GM12878 (cell line): ENCODE measurements around the gene ZDHHC7. TPM values are rescaled to one million over a fixed set of nuclear protein-coding genes. Genes with fewer than 3 reads are reported as not detected.

Experiments used
- ATAC-seq: fragments of 200-7000 bp; cut with Tn5 transposase; 3 replicates; pipeline ENCODE4 v1.9.1; 2020; ENCODE audit warnings: mild to moderate bottlenecking, moderate library complexity
- BruUV-seq: library from RNA; stranded (reverse); fragments of 400-500 nt; replicated peaks from 2 replicates; lab custom pipeline; 2021; lab: Mats Ljungman, UMichigan
- CTCF ChIA-PET: fragments of 300-600 bp; sonication (Branson Sonifier 250); formaldehyde crosslinking; extraction: SDS; loops from one replicate; lab custom pipeline; 2021; ENCODE audit warnings: inconsistent platforms; lab: Yijun Ruan, JAX
- POLR2A ChIA-PET: fragments of 350-600 bp; formaldehyde crosslinking; extraction: SDS; loops from one replicate; lab custom pipeline; 2021; ENCODE audit warnings: inconsistent platforms; lab: Charles Lee
- RAD21 ChIA-PET: fragments of 300-600 bp; sonication (Branson Sonifier 250); formaldehyde crosslinking; loops from one replicate; lab custom pipeline; 2023; ENCODE audit warnings: antibody characterized with exemption; ENCODE audit not compliant: unreplicated experiment; lab: Charles Lee
- SMC1A ChIA-PET: fragments of 300-600 bp; sonication (Branson Sonifier 250); formaldehyde crosslinking; loops from one replicate; lab custom pipeline; 2023; ENCODE audit not compliant: unreplicated experiment, uncharacterized antibody; lab: Charles Lee
- DNase-seq: peaks from one replicate; pipeline ENCODE4 v3.0.0-alpha.2; 2011; ENCODE audit warnings: low read depth, low spot score
- FAIRE-seq: peaks from 3 replicates; lab custom pipeline; 2011; peaks lifted over from hg19 to GRCh38; lab: Jason Lieb, UNC
- H2AFZ ChIP-seq: 2 replicates; pipeline ENCODE4 v1.6.0; 2011; ENCODE audit warnings: low read depth, low read length, control low read depth; ENCODE audit not compliant: control insufficient read depth
- H3K27ac ChIP-seq: 2 replicates; pipeline ENCODE4 v1.5.1; 2011; ENCODE audit warnings: control low read depth; ENCODE audit not compliant: control insufficient read depth, insufficient read depth
- H3K27me3 ChIP-seq, 2 experiments: replicated peaks in 1 of 2; 2 replicates each; pipeline versions ENCODE4 v1.6.0 to v1.6.1; 2011; ENCODE audit warnings: low read length in 1 of 2; ENCODE audit not compliant: control insufficient read depth in 2 of 2, insufficient read depth in 2 of 2
- H3K36me3 ChIP-seq, 2 experiments: 2 replicates each; pipeline ENCODE4 v1.5.1; 2011; ENCODE audit warnings: low read length in 1 of 2; ENCODE audit not compliant: control insufficient read depth in 2 of 2, insufficient read depth in 2 of 2
- H3K4me1 ChIP-seq: 2 replicates; pipeline ENCODE4 v1.6.1; 2011; ENCODE audit warnings: mild to moderate bottlenecking, low read length, moderate library complexity, mixed read lengths; ENCODE audit not compliant: control insufficient read depth, insufficient read depth
- H3K4me2 ChIP-seq: 2 replicates; pipeline ENCODE4 v1.6.0; 2011; ENCODE audit warnings: control low read depth; ENCODE audit not compliant: control insufficient read depth, insufficient read depth
- H3K4me3 ChIP-seq: fragments of 200-600 bp; sonication (generic); 2 replicates; pipeline ENCODE4 v1.5.1; 2016
- H3K79me2 ChIP-seq: 2 replicates; pipeline ENCODE4 v1.6.0; 2011; ENCODE audit warnings: low read length; ENCODE audit not compliant: control insufficient read depth, insufficient read depth
- H3K9ac ChIP-seq: 2 replicates; pipeline ENCODE4 v1.8.0; 2011; ENCODE audit warnings: low read length, control low read depth, mixed read lengths; ENCODE audit not compliant: control insufficient read depth, insufficient read depth
- H3K9me3 ChIP-seq: replicated peaks from 3 replicates; pipeline ENCODE4 v1.5.1; 2011; ENCODE audit warnings: mild to moderate bottlenecking, low read length; ENCODE audit not compliant: control insufficient read depth, insufficient read depth
- H4K20me1 ChIP-seq: 2 replicates; pipeline ENCODE4 v1.6.0; 2011; ENCODE audit not compliant: control insufficient read depth, insufficient read depth
- CEBPB ChIP-seq, 2 experiments: fragments of 150-350 bp in 1 of 2; IDR thresholded peaks; 2 replicates each; pipeline ENCODE4 v1.6.1; 2012 to 2014; ENCODE audit warnings: low read depth in 2 of 2, low read length in 2 of 2, borderline replicate concordance in 1 of 2, inconsistent platforms in 1 of 2
- CHD1 ChIP-seq: IDR thresholded peaks from 2 replicates; pipeline ENCODE4 v1.6.1; 2012; ENCODE audit warnings: low read depth, low read length, improper control_type of control experiment
- FOXK2 ChIP-seq: fragments of 450-650 bp; IDR thresholded peaks from 2 replicates; pipeline ENCODE4 v1.6.1; 2017; ENCODE audit warnings: mild to moderate bottlenecking, moderate library complexity
- PAX5 ChIP-seq: IDR thresholded peaks from 2 replicates; pipeline ENCODE4 v1.6.1; 2011; ENCODE audit warnings: low read depth, low read length, borderline replicate concordance
- PKNOX1 ChIP-seq: fragments of 450-650 bp; IDR thresholded peaks from 2 replicates; pipeline ENCODE4 v1.6.1; 2016; ENCODE audit warnings: mild to moderate bottlenecking
- RBBP5 ChIP-seq: fragments of 200-600 bp; sonication (generic); conservative IDR thresholded peaks from 2 replicates; pipeline ENCODE4 v1.6.1; 2016
- SMAD5 ChIP-seq: IDR thresholded peaks from 2 replicates; pipeline ENCODE4 v1.6.1; 2016; ENCODE audit warnings: antibody characterized with exemption, low read depth
- SMARCA5 ChIP-seq: fragments of 450-650 bp; IDR thresholded peaks from 2 replicates; pipeline ENCODE4 v1.6.1; 2017; ENCODE audit warnings: mild to moderate bottlenecking
- WGBS: methylation state at CpG from one replicate; pipeline ENCODE4 v1.1.6; 2016; ENCODE audit warnings: low lambda C conversion rate; ENCODE audit not compliant: insufficient replicate concordance, insufficient coverage; ENCODE audit errors: missing lambda C conversion rate; 5-methylcytosine and 5-hydroxymethylcytosine counted together
- in situ Hi-C: fragments of 300-500 bp; cut with MboI; formaldehyde crosslinking; loops from 9 replicates; pipeline ENCODE4 v1.14.3; 2018; ENCODE audit warnings: mixed read lengths
- intact Hi-C: fragments of 100-400 bp; cut with micrococcal nuclease; formaldehyde crosslinking; loops from one replicate; pipeline ENCODE4 v1.14.2; 2022; ENCODE audit not compliant: unreplicated experiment
- polyA plus RNA-seq, 11 experiments: library from polyadenylated mRNA; depleted of rRNA in 4 of 11; unstranded in 6 of 11; stranded (reverse) in 5 of 11; fragments of >200 nt; fragmentation: Nextera tagmentation in 4 of 11; fragmentation: Illumina TruSeq in 1 of 11; extraction: Ambion mirVana in 4 of 11; extraction: Trizol in 1 of 11; gene quantifications; 1 replicate in 1 of 11; 2 replicates in 10 of 11; pipeline versions ENCODE4 v1.2.1 to v1.2.3, GENCODE V29; 2011 to 2016; ENCODE audit warnings: inconsistent platforms in 2 of 11, missing spikeins in 2 of 11, low read depth in 1 of 11
- total RNA-seq, 4 experiments: library from RNA; depleted of rRNA in 3 of 4; stranded (reverse); fragments of >200 nt in 3 of 4; fragmentation: Illumina TruSeq in 1 of 4; extraction: Trizol in 1 of 4; gene quantifications; 2 replicates each; pipeline versions ENCODE4 v1.2.1 to v1.2.3, GENCODE V29; 2013 to 2021

ZDHHC7 gene
- total and polyA plus RNA-seq, 10 of the 15 experiments (the other 5 are each of a cell fraction or from before 2014, with no cell fraction given) = 0.87 to 26.0 (median 20.0) TPM

GRCh38 chr16:84973776-84974523 lies 37.4 kb downstream of the ZDHHC7 start:
- in situ Hi-C loops = loop anchor here (5.0 to 25.0 kb wide), 3 partner anchors 222 to 462 kb away; partner anchors contain the start of genes KLHL36 and MEAK7
- ChIA-PET RAD21 (no interaction called here), POLR2A (no interaction called here), SMC1A (interaction anchor here (1.2 to 6.2 kb wide), 3 partner anchors 22 to 351 kb away, joined by 3 to 142 read pairs (median 3); no protein-coding TSS in a partner anchor), CTCF (interaction anchor here (1.2 to 7.4 kb wide), 3 partner anchors 21 to 236 kb away, joined by 3 to 157 read pairs (median 95); no protein-coding TSS in a partner anchor)
- FAIRE-seq (no peak), ATAC-seq (no peak), DNase-seq (no peak)
- H3K27ac ChIP-seq = no peak overlapping the region
- TF ChIP-seq SMARCA5 (no peak), PAX5 (peak; percentile 78)
- H3K4me2 ChIP-seq = no peak overlapping the region
- H3K9ac ChIP-seq = no peak overlapping the region
- no peaks in the 10 kb centered on the region for H3K79me2 ChIP-seq
- 93% methylated on average over 23 of the region's 23 CpGs for WGBS
- no peaks in the 10 kb centered on the region for H3K27me3 ChIP-seq
- H3K4me3 ChIP-seq = no peak overlapping the region
- peaks cover 10 to 12% of the 10 kb centered on the region in 2 experiments for H3K36me3 ChIP-seq
- H4K20me1 ChIP-seq = no peaks in the 10 kb centered on the region
- H2AFZ ChIP-seq = no peak overlapping the region
- no peaks in the 10 kb centered on the region for H3K9me3 ChIP-seq
- intact Hi-C loops = no loop called here
- no peaks in the 10 kb centered on the region for H3K4me1 ChIP-seq
- no TSS peak for BruUV-seq

- no peak for FAIRE-seq
- intact Hi-C loops = no loop called here
- BruUV-seq = no TSS peak
- POLR2A ChIA-PET = no interaction called here
- TF ChIP-seq FOXK2 (no peak), CHD1 (no peak), SMAD5 (no peak), RBBP5 (no peak), CEBPB (IDR thresholded peaks at IDR 0.05; ENCODE audit: borderline replicate concordance in 1 of 2, low read depth in 2 of 2, low read length in 2 of 2) (no peak), PKNOX1 (no peak)
- TF ChIP-seq, all 136 proteins: peak for 0
- in situ Hi-C loops = loop anchor here (5.0 to 25.0 kb wide), 3 partner anchors 221 to 461 kb away; partner anchors contain the start of genes KLHL36 and MEAK7
- no peak for ATAC-seq
- SMC1A ChIA-PET = interaction anchor here (1.2 to 6.2 kb wide), 4 partner anchors 11 to 351 kb away, joined by 3 to 142 read pairs (median 4); no protein-coding TSS in a partner anchor
- no peaks in the 10 kb centered on the region for H3K4me1 ChIP-seq
- no peaks in the 10 kb centered on the region for H3K27me3 ChIP-seq
- RAD21 ChIA-PET = interaction anchor here (0.8 to 5.9 kb wide), 2 partner anchors 100 to 219 kb away, joined by 3 to 84 read pairs; no protein-coding TSS in a partner anchor
- 90% methylated on average over 15 of the region's 15 CpGs for WGBS
- H3K27ac ChIP-seq = no peak overlapping the region
- DNase-seq = no peak
- no peaks in the 10 kb centered on the region for H4K20me1 ChIP-seq
- H3K4me3 ChIP-seq = no peak overlapping the region
- CTCF ChIA-PET = interaction anchor here (0.8 to 7.4 kb wide), 6 partner anchors 16 to 351 kb away, joined by 3 to 157 read pairs (median 18); no protein-coding TSS in a partner anchor
- no peak overlapping the region for H3K9ac ChIP-seq
- H2AFZ ChIP-seq = no peak overlapping the region
- no peaks in the 10 kb centered on the region for H3K9me3 ChIP-seq
- no peaks in the 10 kb centered on the region for H3K79me2 ChIP-seq
- H3K36me3 ChIP-seq = peaks cover 10 to 12% of the 10 kb centered on the region in 2 experiments
- no peak overlapping the region for H3K4me2 ChIP-seq
Measured at GRCh38 chr16:84973236-84973635, 38.1 kb downstream of the ZDHHC7 start.
